HG03135 (cell line): ENCODE measurements around the gene UBE3D.
"Not testable (repeated sequence)": the region's sequence is repeated elsewhere in the genome, so short reads cannot be mapped to it uniquely, and the experiment has no call there.

ENCODE experiments used
- ATAC-seq: cut with Tn5 transposase; IDR thresholded peaks from one replicate; pipeline ENCODE4 v1.9.1; 2021; ENCODE audit warnings: mild to moderate bottlenecking, moderate library complexity; ENCODE audit not compliant: unreplicated experiment

UBE3D gene

DNA sequence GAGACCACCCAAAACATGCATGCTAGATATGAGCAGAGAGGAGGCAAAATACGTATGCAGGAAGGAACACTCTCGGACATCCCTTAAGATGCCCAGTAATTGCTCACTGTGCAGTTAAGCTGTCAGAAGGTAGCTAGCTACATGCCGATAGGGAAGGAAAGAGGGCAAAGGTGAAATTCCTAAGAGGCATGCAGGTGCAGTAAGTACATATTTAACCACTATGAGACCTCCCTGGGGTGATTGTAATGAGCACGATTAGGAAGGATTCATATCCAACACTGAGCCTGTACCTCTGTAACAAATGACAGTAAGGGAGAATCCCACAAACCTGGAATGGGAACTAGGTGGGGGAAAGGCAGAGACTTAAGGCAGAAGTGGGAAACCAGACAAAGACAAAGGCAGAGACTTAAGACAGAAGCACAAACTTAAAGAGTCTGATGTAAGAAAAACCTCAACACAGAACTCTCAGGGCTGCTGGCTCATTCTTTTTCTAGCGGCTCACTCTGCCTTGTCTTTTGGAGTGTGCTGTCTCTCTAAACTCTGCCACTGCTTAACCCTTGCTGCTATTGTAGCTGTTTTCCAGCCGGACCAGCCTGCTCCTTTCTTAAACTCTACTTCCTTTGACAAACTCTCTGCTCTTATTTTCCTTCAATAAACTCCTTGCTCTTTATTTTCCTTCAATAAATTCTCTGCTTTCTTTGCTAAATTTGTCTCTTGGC lies 148.1 kb downstream of the UBE3D start:
- no peak for ATAC-seq

GRCh38 chr6:82915666-82916065 lies 150.0 kb downstream of the UBE3D start:
- ATAC-seq: no peak

- no peak for ATAC-seq
Measured at GRCh38 chr6:82914511-82914910, 151.1 kb downstream of the UBE3D start.

- no peak for ATAC-seq
Measured at GRCh38 chr6:82910820-82911219, 154.8 kb downstream of the UBE3D start.

GRCh38 chr6:82910395-82910794 lies 155.2 kb downstream of the UBE3D start:
- no peak for ATAC-seq

DNA sequence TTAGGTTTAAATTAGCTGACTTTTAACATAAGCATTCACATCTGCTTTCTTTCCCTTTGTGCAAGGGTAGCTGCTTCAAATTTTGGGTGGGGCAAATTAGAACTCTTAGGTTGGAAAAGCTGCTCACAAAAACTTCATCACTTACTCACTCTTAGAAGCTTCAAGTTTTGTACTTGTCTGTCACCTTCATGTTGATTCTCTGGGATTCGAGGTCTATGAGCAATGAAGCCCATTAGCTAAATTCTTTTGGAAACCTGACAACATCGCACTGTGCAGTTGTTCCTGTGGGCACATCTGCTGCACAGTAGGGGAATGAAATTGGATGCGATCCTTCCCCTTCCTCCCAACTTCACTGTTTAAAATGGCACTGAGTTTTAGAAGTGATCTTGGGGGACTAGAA lies 156.1 kb downstream of the UBE3D start:
- ATAC-seq: no peak

DNA sequence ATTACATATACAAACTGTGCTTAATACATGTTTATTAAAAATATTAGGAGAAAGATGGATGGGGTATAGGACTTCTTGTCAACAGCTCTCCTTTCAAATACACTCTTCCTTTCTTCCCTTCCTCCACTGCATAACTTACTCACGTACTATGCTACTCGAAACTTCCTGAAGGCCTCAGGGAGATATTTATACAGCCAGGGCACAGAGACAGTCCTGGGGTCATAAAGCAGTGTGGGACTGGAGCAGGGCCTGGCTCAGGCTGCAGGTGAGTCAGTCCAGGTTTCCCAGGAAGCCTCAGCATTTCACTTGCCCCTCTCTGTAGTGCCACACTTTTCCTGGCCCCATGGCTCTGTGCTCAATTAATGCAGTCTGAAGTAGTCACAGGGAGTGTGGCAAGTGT lies 157.0 kb downstream of the UBE3D start:
- no peak for ATAC-seq

DNA sequence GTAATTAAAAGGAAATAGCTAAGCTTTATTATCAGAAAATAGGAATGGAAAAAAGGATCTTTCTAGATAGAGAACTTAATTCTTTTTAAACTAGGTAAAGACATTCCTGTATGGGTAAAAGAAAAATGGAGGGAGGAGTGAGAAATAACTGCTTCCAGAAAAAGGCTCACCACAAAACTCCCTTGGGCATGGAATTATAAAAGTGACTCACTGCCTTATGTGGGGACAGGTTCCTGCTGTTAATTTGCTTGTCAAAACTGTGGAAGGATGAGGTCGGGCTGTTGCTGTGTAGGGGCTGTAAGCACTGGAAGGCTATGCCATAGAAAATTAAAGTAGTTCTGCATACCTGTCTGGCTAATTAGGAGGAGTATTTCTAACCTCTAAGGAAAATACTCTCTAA lies 158.7 kb downstream of the UBE3D start:
- no peak for ATAC-seq

DNA sequence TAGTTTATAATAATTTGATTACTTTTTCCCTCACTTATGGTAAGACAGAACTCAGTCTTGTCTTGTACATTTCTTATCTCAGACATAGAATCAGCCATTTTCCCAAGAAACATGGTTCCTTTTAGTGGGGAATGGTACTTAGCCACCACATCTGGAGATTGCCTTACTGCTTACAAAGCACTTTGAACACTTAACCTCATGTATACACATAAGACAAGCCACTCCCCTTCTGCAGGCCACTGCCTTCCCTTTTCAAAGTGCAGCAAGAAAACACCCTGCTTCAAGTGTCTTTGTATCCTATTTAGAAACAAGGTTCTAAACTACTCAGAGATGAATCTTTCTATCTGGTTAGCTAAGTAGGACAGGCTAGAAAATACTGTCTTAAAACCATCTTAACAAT lies 159.2 kb downstream of the UBE3D start:
- no peak for ATAC-seq

GRCh38 chr6:82904860-82905259 lies 160.8 kb downstream of the UBE3D start:
- no peak for ATAC-seq

- no peak for ATAC-seq
Measured at GRCh38 chr6:82904257-82904656, 161.4 kb downstream of the UBE3D start.

DNA sequence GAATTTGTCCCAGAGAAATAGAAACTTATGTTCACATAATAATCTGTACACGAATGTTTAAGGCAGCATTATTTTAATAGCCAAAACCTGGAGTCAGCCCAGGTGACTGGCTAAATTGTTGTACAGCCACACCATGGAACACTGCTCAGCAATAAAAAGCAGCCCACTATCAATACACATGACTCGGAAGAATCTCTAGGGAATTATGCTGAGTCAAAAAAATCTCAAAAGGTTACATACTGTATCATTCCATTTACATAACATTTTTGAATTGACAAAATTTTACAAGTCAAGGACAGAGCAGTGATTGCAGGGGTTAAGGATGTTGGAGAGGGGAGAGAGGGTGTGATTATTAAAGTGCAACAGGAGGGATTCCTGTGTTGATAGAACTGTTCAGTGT lies 163.4 kb downstream of the UBE3D start:
- no peak for ATAC-seq

GRCh38 chr6:82894653-82895259 lies 170.9 kb downstream of the UBE3D start:
- ATAC-seq: no peak

DNA sequence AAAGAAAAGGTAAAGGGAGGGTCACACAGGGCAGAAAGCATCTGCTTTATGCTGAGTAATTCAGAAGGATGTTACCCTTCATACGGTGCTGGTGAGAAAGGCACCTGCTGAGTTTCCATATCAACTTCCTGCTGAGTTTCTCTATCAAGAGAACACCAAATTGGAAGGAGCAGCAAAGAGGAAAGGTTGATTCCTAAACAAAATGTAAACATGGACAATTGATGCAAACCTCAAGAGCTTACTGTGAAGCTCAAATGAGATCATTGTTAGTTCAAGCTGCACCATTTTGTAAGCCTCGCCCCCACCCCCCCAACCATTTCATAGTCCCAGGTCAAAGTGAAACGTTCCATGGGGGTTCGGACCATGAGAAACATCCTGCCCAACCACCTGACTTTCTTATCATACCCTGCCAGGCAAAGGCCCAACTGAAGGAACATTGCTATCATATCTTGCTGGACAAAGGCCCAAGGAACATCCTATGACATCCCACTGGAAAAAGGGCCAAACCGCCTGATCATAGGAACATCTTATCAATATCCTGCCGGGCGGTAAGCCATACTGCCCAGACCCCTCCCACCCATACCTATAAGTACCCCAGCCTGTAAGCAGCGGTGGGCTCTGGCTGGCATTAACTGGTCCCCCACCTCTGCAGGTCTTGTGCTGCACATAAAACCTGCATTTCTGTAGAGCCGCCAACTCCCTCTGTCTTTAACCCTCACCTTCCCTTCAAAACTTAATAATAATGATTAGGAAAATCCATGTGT lies 171.6 kb downstream of the UBE3D start:
- no peak for ATAC-seq

GRCh38 chr6:82891503-82891902 lies 174.1 kb downstream of the UBE3D start:
- ATAC-seq: not testable (repeated sequence)

- no peak for ATAC-seq
Measured at GRCh38 chr6:82891076-82891475, 174.6 kb downstream of the UBE3D start.

DNA sequence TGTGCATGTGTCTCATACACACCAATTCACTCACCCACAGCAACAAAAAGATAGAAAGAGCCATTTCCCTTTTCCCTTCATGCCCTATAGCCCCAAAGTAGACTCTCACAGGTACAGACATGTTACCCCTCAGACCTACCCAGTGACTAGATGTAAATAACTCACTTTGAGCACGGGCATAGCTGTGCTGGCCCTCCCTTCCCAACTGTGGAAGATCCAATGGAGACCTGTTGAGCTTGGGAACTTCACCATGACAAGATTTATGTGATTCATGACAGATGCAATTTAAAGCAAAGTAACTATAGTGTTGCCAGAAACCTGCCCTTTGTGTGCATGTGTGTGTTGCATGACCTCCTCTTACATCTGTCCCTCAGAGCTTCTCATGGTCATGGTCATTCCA lies 175.4 kb downstream of the UBE3D start:
- ATAC-seq: no peak

- ATAC-seq: no peak
Measured at GRCh38 chr6:82889143-82889542, 176.5 kb downstream of the UBE3D start.

DNA sequence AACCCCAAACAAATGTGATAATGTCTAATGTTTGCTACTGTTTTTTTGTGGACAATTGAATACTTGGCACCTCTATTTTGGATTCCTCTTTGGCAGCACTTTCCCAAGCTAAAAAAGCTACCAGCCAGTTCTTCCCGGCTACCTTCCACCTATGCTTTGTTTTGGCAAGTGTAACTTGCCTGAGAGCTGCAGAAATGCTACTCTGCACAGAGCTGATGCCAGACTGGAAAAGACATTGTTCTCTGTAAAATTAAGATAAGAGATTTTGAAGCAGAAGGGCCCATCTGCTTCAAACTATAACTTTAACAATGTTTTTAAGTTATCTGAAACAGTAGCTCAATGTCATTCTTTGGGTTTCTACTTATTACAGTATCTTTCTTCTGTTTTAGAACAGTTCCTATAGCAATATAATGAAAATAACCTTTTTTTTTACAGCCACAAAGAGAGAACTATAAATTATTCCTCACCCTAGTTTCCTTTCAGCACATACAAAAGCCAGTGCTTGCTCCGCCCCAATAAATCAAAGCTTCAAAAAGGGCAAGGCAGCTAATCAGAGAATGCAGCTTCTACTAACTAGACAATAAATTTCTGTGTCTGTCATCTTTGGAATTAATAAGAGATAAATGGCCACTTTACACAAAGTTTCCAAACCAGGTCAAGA lies 183.1 kb downstream of the UBE3D start:
- no peak for ATAC-seq

- no peak for ATAC-seq
Measured at GRCh38 chr6:82881519-82881918, 184.1 kb downstream of the UBE3D start.

DNA sequence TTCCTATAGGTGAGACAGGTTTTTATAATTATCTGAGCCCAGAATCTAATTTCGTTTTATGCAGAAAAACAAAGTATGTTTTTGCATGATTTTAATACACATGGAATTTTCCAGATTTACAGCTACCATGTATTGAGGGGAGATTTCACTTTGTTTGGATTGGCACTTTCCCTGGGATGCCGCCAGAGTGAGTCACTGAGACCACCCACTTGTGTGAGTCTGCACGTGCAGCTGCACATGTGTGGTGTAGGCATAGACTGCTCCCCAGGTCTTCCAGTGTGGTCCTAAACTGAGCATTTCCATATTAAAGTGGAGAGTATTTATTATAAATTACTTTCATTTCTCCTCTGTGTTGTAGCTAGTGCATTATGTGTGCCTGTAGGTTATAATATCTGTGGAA lies 186.8 kb downstream of the UBE3D start:
- ATAC-seq: no peak
